GM12891 (cell line): ENCODE results near the gene MET.
"Not testable (repeated sequence)": the region's sequence is repeated elsewhere in the genome, so short reads cannot be mapped to it uniquely, and the experiment has no call there.

ENCODE experiments used
- DNase-seq: peaks from one replicate; pipeline ENCODE4 v3.0.0; 2011; ENCODE audit warnings: low spot score; ENCODE audit not compliant: insufficient read length
- FAIRE-seq: peaks from 2 replicates; lab custom pipeline; 2011; peaks lifted over from hg19 to GRCh38; lab: Jason Lieb, UNC
- PAX5 ChIP-seq: IDR thresholded peaks from 2 replicates; pipeline ENCODE4 v1.6.1; 2011; ENCODE audit warnings: low read length, moderate library complexity, mild to moderate bottlenecking; ENCODE audit not compliant: insufficient read depth, severe bottlenecking
- POLR2A ChIP-seq: IDR thresholded peaks from 2 replicates; pipeline ENCODE4 v1.6.1; 2011; ENCODE audit warnings: low read depth, low read length, control low read depth
- POLR2AphosphoS5 ChIP-seq: IDR thresholded peaks from 2 replicates; pipeline ENCODE4 v1.6.1; 2011; ENCODE audit warnings: low read depth, low read length, control low read depth
- POU2F2 ChIP-seq: IDR thresholded peaks from 2 replicates; pipeline ENCODE4 v1.6.1; 2011; ENCODE audit warnings: low read depth, mild to moderate bottlenecking, control low read depth, low read length, moderate library complexity
- SPI1 ChIP-seq: IDR thresholded peaks from 2 replicates; pipeline ENCODE4 v1.6.1; 2011; ENCODE audit warnings: low read depth, low read length, control low read depth
- TAF1 ChIP-seq: IDR thresholded peaks from 2 replicates; pipeline ENCODE4 v1.6.1; 2011; ENCODE audit warnings: low read depth, low read length, control low read depth

The MET gene

GRCh38 chr7:116806046-116806944, 134.3 kb downstream of the MET start:
- TF ChIP-seq POLR2AphosphoS5 (no peak), TAF1 (no peak), SPI1 (no peak), POU2F2 (no peak), PAX5 (no peak), POLR2A (no peak)
- FAIRE-seq (no peak), DNase-seq (no peak)

GRCh38 chr7:116807011-116807560, 135.1 kb downstream of the MET start:
- TF ChIP-seq POLR2A, result no peak
- no peak for TF ChIP-seq PAX5
- no peak for TF ChIP-seq SPI1
- no peak for TF ChIP-seq POU2F2
- no peak for TF ChIP-seq TAF1
- no peak for TF ChIP-seq POLR2AphosphoS5
- DNase-seq (no peak), FAIRE-seq (no peak)

GRCh38 chr7:116809636-116810266, 137.8 kb downstream of the MET start:
- no peak for DNase-seq
- TF ChIP-seq POLR2AphosphoS5 (no peak), POLR2A (no peak), PAX5 (no peak), POU2F2 (no peak), TAF1 (no peak), SPI1 (no peak)
- FAIRE-seq, result peak; percentile 81

GRCh38 chr7:116810267-116811116, 138.5 kb downstream of the MET start:
- FAIRE-seq (no peak), DNase-seq (no peak)
- no peak for TF ChIP-seq PAX5
- no peak for TF ChIP-seq POU2F2
- no peak for TF ChIP-seq TAF1
- no peak for TF ChIP-seq POLR2A

- DNase-seq (no peak), FAIRE-seq (no peak)
- TF ChIP-seq PAX5, result no peak
- no peak for TF ChIP-seq POLR2A
- TF ChIP-seq TAF1, result no peak
These were observed 139.8 kb downstream of the MET start for GRCh38 chr7:116811768-116812167.

- TF ChIP-seq POU2F2 (no peak), SPI1 (no peak), POLR2AphosphoS5 (no peak)
- FAIRE-seq, result no peak
These were observed 140.9 kb downstream of the MET start for GRCh38 chr7:116812860-116813259.

GRCh38 chr7:116813371-116813770, 141.4 kb downstream of the MET start:
- FAIRE-seq, DNase-seq: not testable (repeated sequence)

More at GRCh38 chr7:116812860-116813259, 140.9 kb downstream of the MET start:
- DNase-seq, result no peak

- no peak for TF ChIP-seq POLR2A
- TF ChIP-seq POU2F2, result no peak
- no peak for TF ChIP-seq PAX5
- no peak for TF ChIP-seq SPI1
- TF ChIP-seq TAF1, result no peak
- TF ChIP-seq POLR2AphosphoS5, result no peak
- FAIRE-seq (no peak), DNase-seq (no peak)
These were observed 143.0 kb downstream of the MET start for GRCh38 chr7:116815041-116815440.

GRCh38 chr7:116820149-116820548, 148.2 kb downstream of the MET start:
- DNase-seq (no peak), FAIRE-seq (no peak)
- no peak for TF ChIP-seq TAF1

GRCh38 chr7:116821647-116822046, 149.7 kb downstream of the MET start:
- FAIRE-seq, DNase-seq: not testable (repeated sequence)

GRCh38 chr7:116824449-116824848, 152.5 kb downstream of the MET start:
- FAIRE-seq, result no peak
- TF ChIP-seq POLR2AphosphoS5 (no peak), PAX5 (no peak), SPI1 (no peak), POLR2A (no peak), POU2F2 (no peak), TAF1 (no peak)

More at GRCh38 chr7:116824449-116824848, 152.5 kb downstream of the MET start:
- DNase-seq, result no peak
